Mesendoderm (in vitro differentiated cells): ENCODE data around the gene TSNAXIP1.

ENCODE experiments used
- DNase-seq: peaks from one replicate; pipeline ENCODE4 v3.0.0; 2013
- H2AK5ac ChIP-seq: 2 replicates; pipeline ENCODE4 v1.6.1; 2013; ENCODE audit warnings: low read length, inconsistent platforms
- H2BK120ac ChIP-seq: 2 replicates; pipeline ENCODE4 v1.6.1; 2013; ENCODE audit warnings: low read depth, mild to moderate bottlenecking, low read length, moderate library complexity, mixed read lengths
- H2BK15ac ChIP-seq: replicated peaks from 2 replicates; pipeline ENCODE4 v1.6.1; 2013; ENCODE audit warnings: low read depth, mild to moderate bottlenecking, moderate library complexity
- H2BK5ac ChIP-seq: 2 replicates; pipeline ENCODE4 v1.6.1; 2013; ENCODE audit warnings: low read length, inconsistent platforms
- H3K18ac ChIP-seq: 2 replicates; pipeline ENCODE4 v1.6.1; 2013; ENCODE audit warnings: mild to moderate bottlenecking, low read length, mixed read lengths
- H3K23ac ChIP-seq: one replicate; pipeline ENCODE4 v1.6.1; 2013; ENCODE audit warnings: low read length
- H3K27ac ChIP-seq: 2 replicates; pipeline ENCODE4 v1.5.1; 2013; ENCODE audit warnings: low read depth, mild to moderate bottlenecking, inconsistent platforms, low read length, moderate library complexity
- H3K27me3 ChIP-seq: 2 replicates; pipeline ENCODE4 v1.6.1; 2013; ENCODE audit warnings: low read length, control low read depth, mild to moderate bottlenecking, inconsistent platforms; ENCODE audit not compliant: insufficient read depth, poor library complexity
- H3K36me3 ChIP-seq: 2 replicates; pipeline ENCODE4 v1.6.1; 2013; ENCODE audit warnings: low read length, inconsistent platforms; ENCODE audit not compliant: control insufficient read depth, insufficient read depth
- H3K4ac ChIP-seq: one replicate; pipeline ENCODE4 v1.6.1; 2013; ENCODE audit warnings: low read depth, mild to moderate bottlenecking, low read length, moderate library complexity
- H3K4me1 ChIP-seq: 2 replicates; pipeline ENCODE4 v1.6.1; 2013; ENCODE audit warnings: low read depth, low read length, inconsistent platforms; ENCODE audit not compliant: control insufficient read depth
- H3K4me2 ChIP-seq: 2 replicates; pipeline ENCODE4 v1.6.1; 2013; ENCODE audit warnings: low read length
- H3K4me3 ChIP-seq: 2 replicates; pipeline ENCODE4 v1.5.1; 2013; ENCODE audit warnings: mild to moderate bottlenecking, low read length
- H3K56ac ChIP-seq: one replicate; pipeline ENCODE4 v1.6.1; 2013; ENCODE audit warnings: low read length
- H3K79me1 ChIP-seq: 2 replicates; pipeline ENCODE4 v1.6.1; 2013; ENCODE audit warnings: low read length, inconsistent platforms
- H3K79me2 ChIP-seq: 2 replicates; pipeline ENCODE4 v1.6.1; 2013; ENCODE audit warnings: mild to moderate bottlenecking, low read length; ENCODE audit not compliant: control insufficient read depth, insufficient read depth
- H3K9ac ChIP-seq: 2 replicates; pipeline ENCODE4 v1.6.1; 2013; ENCODE audit warnings: low read length, inconsistent platforms
- H4K5ac ChIP-seq: one replicate; pipeline ENCODE4 v1.6.1; 2013; ENCODE audit warnings: low read length
- H4K8ac ChIP-seq: one replicate; pipeline ENCODE4 v1.6.1; 2013; ENCODE audit warnings: low read depth, mild to moderate bottlenecking, control low read depth, low read length, moderate library complexity
- WGBS: extraction: QIAGEN DNeasy Blood & Tissue Kit; methylation state at CpG from one replicate; pipeline ENCODE4 v1.1.7; 2013; ENCODE audit warnings: low lambda C conversion rate, missing lambda C conversion rate; ENCODE audit not compliant: insufficient coverage; ENCODE audit errors: extremely low coverage; 5-methylcytosine and 5-hydroxymethylcytosine counted together

Gene TSNAXIP1

GRCh38 chr16:67761924-67762323 lies 44.8 kb upstream of the TSNAXIP1 start:
- no peak overlapping the region for H3K56ac ChIP-seq
- H3K9ac ChIP-seq = no peak overlapping the region
- H2BK5ac ChIP-seq = no peak overlapping the region
- H3K4me3 ChIP-seq = no peak overlapping the region
- H3K79me2 ChIP-seq = no peaks in the 10 kb centered on the region
- H2BK15ac ChIP-seq = no peak overlapping the region
- H4K8ac ChIP-seq = no peak overlapping the region
- H3K36me3 ChIP-seq = no peaks in the 10 kb centered on the region
- H4K5ac ChIP-seq = no peak overlapping the region
- no peaks in the 10 kb centered on the region for H3K4me1 ChIP-seq
- no peak for DNase-seq
- no peak overlapping the region for H3K18ac ChIP-seq
- no peak overlapping the region for H3K23ac ChIP-seq
- no peaks in the 10 kb centered on the region for H3K27me3 ChIP-seq
- no peak overlapping the region for H2BK120ac ChIP-seq
- H3K4me2 ChIP-seq = no peak overlapping the region
- no peak overlapping the region for H3K4ac ChIP-seq
- peaks cover 3% of the 10 kb centered on the region for H3K79me1 ChIP-seq
- H2AK5ac ChIP-seq = no peak overlapping the region
- H3K27ac ChIP-seq = no peak overlapping the region
- WGBS = no CpG with 5 or more reads among the region's 1 CpG

- H2BK15ac ChIP-seq = no peak overlapping the region
- DNase-seq = no peak
- no peak overlapping the region for H4K5ac ChIP-seq
- no peak overlapping the region for H2BK5ac ChIP-seq
- no peak overlapping the region for H3K4me3 ChIP-seq
- no peaks in the 10 kb centered on the region for H3K79me2 ChIP-seq
- no peak overlapping the region for H3K23ac ChIP-seq
- H2AK5ac ChIP-seq = no peak overlapping the region
- no peaks in the 10 kb centered on the region for H3K4me1 ChIP-seq
- no peak overlapping the region for H3K27ac ChIP-seq
- no peak overlapping the region for H2BK120ac ChIP-seq
- H3K4me2 ChIP-seq = no peak overlapping the region
- no CpG with 5 or more reads among the region's 2 CpGs for WGBS
- no peak overlapping the region for H4K8ac ChIP-seq
- no peak overlapping the region for H3K18ac ChIP-seq
- no peaks in the 10 kb centered on the region for H3K27me3 ChIP-seq
- no peaks in the 10 kb centered on the region for H3K36me3 ChIP-seq
- no peak overlapping the region for H3K4ac ChIP-seq
- no peak overlapping the region for H3K56ac ChIP-seq
- peaks cover 3% of the 10 kb centered on the region for H3K79me1 ChIP-seq
- H3K9ac ChIP-seq = no peak overlapping the region
These were observed 44.3 kb upstream of the TSNAXIP1 start for GRCh38 chr16:67762385-67762784.

GRCh38 chr16:67763066-67763465 lies 43.6 kb upstream of the TSNAXIP1 start:
- H2BK120ac ChIP-seq = no peak overlapping the region
- H2BK15ac ChIP-seq = no peak overlapping the region
- H3K79me2 ChIP-seq = no peaks in the 10 kb centered on the region
- H4K5ac ChIP-seq = no peak overlapping the region
- H3K27ac ChIP-seq = no peak overlapping the region
- no peak overlapping the region for H2BK5ac ChIP-seq
- H3K56ac ChIP-seq = no peak overlapping the region
- H3K79me1 ChIP-seq = peaks cover 3% of the 10 kb centered on the region
- H3K23ac ChIP-seq = no peak overlapping the region
- no peak overlapping the region for H3K4me3 ChIP-seq
- H3K9ac ChIP-seq = no peak overlapping the region
- WGBS = no CpG with 5 or more reads among the region's 5 CpGs
- H3K18ac ChIP-seq = no peak overlapping the region
- no peak overlapping the region for H2AK5ac ChIP-seq
- H3K4me1 ChIP-seq = no peaks in the 10 kb centered on the region
- H3K4ac ChIP-seq = no peak overlapping the region
- H3K36me3 ChIP-seq = no peaks in the 10 kb centered on the region
- no peak overlapping the region for H4K8ac ChIP-seq
- DNase-seq = no peak
- no peaks in the 10 kb centered on the region for H3K27me3 ChIP-seq
- no peak overlapping the region for H3K4me2 ChIP-seq

GRCh38 chr16:67764158-67764667 lies 42.5 kb upstream of the TSNAXIP1 start:
- no peak overlapping the region for H2AK5ac ChIP-seq
- no peak overlapping the region for H4K8ac ChIP-seq
- H3K9ac ChIP-seq = no peak overlapping the region
- H3K4me2 ChIP-seq = no peak overlapping the region
- no peaks in the 10 kb centered on the region for H3K4me1 ChIP-seq
- no peaks in the 10 kb centered on the region for H3K36me3 ChIP-seq
- no peak overlapping the region for H4K5ac ChIP-seq
- H3K4me3 ChIP-seq = no peak overlapping the region
- no peak overlapping the region for H2BK15ac ChIP-seq
- no peak overlapping the region for H3K27ac ChIP-seq
- H3K23ac ChIP-seq = no peak overlapping the region
- H3K4ac ChIP-seq = no peak overlapping the region
- no peaks in the 10 kb centered on the region for H3K79me2 ChIP-seq
- WGBS = no CpG with 5 or more reads among the region's 7 CpGs
- H2BK120ac ChIP-seq = no peak overlapping the region
- no peak for DNase-seq
- H3K79me1 ChIP-seq = peaks cover 3% of the 10 kb centered on the region
- H3K27me3 ChIP-seq = no peaks in the 10 kb centered on the region
- H3K18ac ChIP-seq = no peak overlapping the region
- no peak overlapping the region for H2BK5ac ChIP-seq
- no peak overlapping the region for H3K56ac ChIP-seq

GRCh38 chr16:67766291-67766690 lies 40.4 kb upstream of the TSNAXIP1 start:
- Histone ChIP-seq H3K27ac (no peak overlapping the region), H3K4me1 (no peaks in the 10 kb centered on the region), H4K5ac (no peak overlapping the region), H3K23ac (no peak overlapping the region), H4K8ac (no peak overlapping the region), H3K4me3 (no peak overlapping the region), H2BK15ac (no peak overlapping the region), H3K18ac (no peak overlapping the region), H3K27me3 (no peaks in the 10 kb centered on the region), H2AK5ac (no peak overlapping the region), H2BK5ac (no peak overlapping the region), H3K79me1 (peaks cover 2% of the 10 kb centered on the region), H3K56ac (no peak overlapping the region), H3K4ac (no peak overlapping the region), H3K4me2 (no peak overlapping the region), H3K9ac (no peak overlapping the region), H3K79me2 (no peaks in the 10 kb centered on the region), H2BK120ac (no peak overlapping the region), H3K36me3 (no peaks in the 10 kb centered on the region)
- DNase-seq = no peak
- WGBS = no CpG with 5 or more reads among the region's 4 CpGs

- Histone ChIP-seq H3K18ac (no peak overlapping the region), H3K9ac (no peak overlapping the region), H3K79me2 (no peaks in the 10 kb centered on the region), H3K36me3 (no peaks in the 10 kb centered on the region), H3K4ac (no peak overlapping the region), H3K79me1 (no peaks in the 10 kb centered on the region), H3K27ac (no peak overlapping the region), H2BK120ac (no peak overlapping the region), H3K56ac (no peak overlapping the region), H2BK15ac (no peak overlapping the region), H4K8ac (no peak overlapping the region), H3K27me3 (no peaks in the 10 kb centered on the region), H3K4me1 (no peaks in the 10 kb centered on the region), H3K4me3 (no peak overlapping the region), H2BK5ac (no peak overlapping the region), H3K4me2 (no peak overlapping the region), H4K5ac (no peak overlapping the region), H2AK5ac (no peak overlapping the region), H3K23ac (no peak overlapping the region)
- no peak for DNase-seq
- WGBS = no CpG with 5 or more reads among the region's 7 CpGs
These were observed 38.7 kb upstream of the TSNAXIP1 start for GRCh38 chr16:67767953-67768352.
